GM19467 (cell line): Measurements from ENCODE around the gene IL21.
A peak's percentile ranks its signal among the peaks of the same experiment; 100 is the strongest.
"Not testable (repeated sequence)": the region's sequence is repeated elsewhere in the genome, so short reads cannot be mapped to it uniquely, and the experiment has no call there.

Source experiments
- ATAC-seq: cut with Tn5 transposase; IDR thresholded peaks from one replicate; pipeline ENCODE4 v1.9.1; 2021; ENCODE audit warnings: mild to moderate bottlenecking, moderate library complexity; ENCODE audit not compliant: unreplicated experiment

IL21 gene

GRCh38 chr4:122583906-122584305 is 37.0 kb downstream of the IL21 start:
- no peak for ATAC-seq

GRCh38 chr4:122577808-122578781 is 42.8 kb downstream of the IL21 start:
- ATAC-seq, result peak; percentile 71

DNA sequence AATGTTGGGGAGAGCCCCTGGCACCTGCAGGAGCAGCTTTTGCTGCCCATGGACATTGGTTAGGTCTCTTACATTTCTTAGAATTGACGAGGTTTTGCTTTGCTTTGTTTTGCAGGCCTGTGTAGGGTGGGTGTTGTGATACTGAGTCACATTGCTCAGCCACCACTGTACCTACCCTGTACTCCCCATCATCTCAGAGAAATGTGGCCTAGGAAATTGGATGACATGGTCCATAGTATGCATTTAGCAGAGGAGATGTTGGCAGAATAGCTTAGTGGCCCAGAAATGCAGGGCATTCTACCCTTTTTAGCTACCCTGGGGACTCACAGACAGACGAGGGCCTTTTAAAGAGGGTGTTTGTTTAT is 43.7 kb downstream of the IL21 start:
- no peak for ATAC-seq

GRCh38 chr4:122576261-122577188 is 44.3 kb downstream of the IL21 start:
- ATAC-seq, result no peak

GRCh38 chr4:122574347-122574746 is 46.5 kb downstream of the IL21 start:
- ATAC-seq, result not testable (repeated sequence)

GRCh38 chr4:122562449-122562848 is 58.4 kb downstream of the IL21 start:
- ATAC-seq, result no peak
